PC-3 (cell line): ENCODE results near the gene RBBP8NL.

Experiments used
- CTCF ChIP-seq: fragments of 300-600 bp; sonication (generic); conservative IDR thresholded peaks from 2 replicates; pipeline ENCODE4 v1.5.1; 2017; ENCODE audit warnings: antibody characterized with exemption, low read depth, mild to moderate bottlenecking, low read length
- EZH2 ChIP-seq: fragments of 300-600 bp; sonication (generic); IDR thresholded peaks from one replicate; pipeline ENCODE4 v1.6.1; 2017; ENCODE audit warnings: antibody characterized with exemption, mild to moderate bottlenecking, low read length; ENCODE audit not compliant: unreplicated experiment
- EZH2phosphoT487 ChIP-seq: fragments of 300-600 bp; sonication (generic); IDR thresholded peaks from 2 replicates; pipeline ENCODE4 v1.6.1; 2018; ENCODE audit warnings: mild to moderate bottlenecking, antibody characterized with exemption, low read length, borderline replicate concordance

- TF ChIP-seq CTCF, result peak; percentile 40; the same call in 1 of the 2 replicates
- TF ChIP-seq EZH2, result no peak
- TF ChIP-seq EZH2phosphoT487, result no peak
Measured at GRCh38 chr20:62368976-62369814, 58.1 kb downstream of the RBBP8NL start.
